K562 (cell line): ENCODE measurements around the gene RHOU. TPM values are rescaled to one million over a fixed set of nuclear protein-coding genes. Genes with fewer than 3 reads are reported as not detected.

Experiments used
- ESRRA ChIP-seq: fragments of 450-650 bp; IDR thresholded peaks from 2 replicates; pipeline ENCODE4 v1.6.1; 2014; ENCODE audit warnings: low read depth, mild to moderate bottlenecking, moderate library complexity, borderline replicate concordance
- ZNF407 ChIP-seq: fragments of 450-650 bp; IDR thresholded peaks from 2 replicates; pipeline ENCODE4 v1.6.1; 2016; ENCODE audit warnings: low read depth
- ZNF764 ChIP-seq: fragments of 250-450 bp; sonication (Bioruptor Pico); IDR thresholded peaks from 2 replicates; pipeline ENCODE4 v1.4.0; 2020; ENCODE audit warnings: low read depth, mild to moderate bottlenecking, moderate library complexity
- polyA plus RNA-seq, 8 experiments: library from polyadenylated mRNA; depleted of rRNA in 4 of 8; stranded (reverse) in 5 of 8; unstranded in 3 of 8; fragments of >200 nt; fragmentation: Nextera tagmentation in 2 of 8; fragmentation: Illumina TruSeq in 1 of 8; extraction: Ambion mirVana in 2 of 8; extraction: Trizol in 1 of 8; gene quantifications; 2 replicates each; pipeline versions ENCODE4 v1.2.1 to v1.2.3, GENCODE V29; 2011 to 2014; ENCODE audit warnings: inconsistent platforms in 1 of 8, missing spikeins in 1 of 8
- total RNA-seq, 7 experiments: library from RNA; depleted of rRNA in 6 of 7; stranded (reverse); fragments of >200 nt in 6 of 7; fragmentation: Illumina TruSeq in 2 of 7; extraction: Trizol in 2 of 7; gene quantifications; 2 replicates each; pipeline versions ENCODE4 v1.2.1 to v1.2.3, GENCODE V29; 2011 to 2021; ENCODE audit warnings: low replicate concordance in 1 of 7

Gene RHOU
- total and polyA plus RNA-seq, 9 of the 15 experiments (the other 6 are each of a cell fraction or from before 2014, with no cell fraction given), result 0.07 TPM; not detected in 8

- no peak for TF ChIP-seq ZNF407
- no peak for TF ChIP-seq ZNF764 (CRISPR knock-in tag)
- no peak for TF ChIP-seq ESRRA
These were observed 58.9 kb downstream of the RHOU start (continued) for GRCh38 chr1:228794173-228794572.
